ENCODE measurements around the gene RELA. TPM values are rescaled to one million over a fixed set of nuclear protein-coding genes. Genes with fewer than 3 reads are reported as not detected.
"Not testable (repeated sequence)": the region's sequence is repeated elsewhere in the genome, so short reads cannot be mapped to it uniquely, and the experiment has no call there.

RELA gene
- total RNA-seq, 1 experiment from 2014 or later = 83.0 TPM

DNA sequence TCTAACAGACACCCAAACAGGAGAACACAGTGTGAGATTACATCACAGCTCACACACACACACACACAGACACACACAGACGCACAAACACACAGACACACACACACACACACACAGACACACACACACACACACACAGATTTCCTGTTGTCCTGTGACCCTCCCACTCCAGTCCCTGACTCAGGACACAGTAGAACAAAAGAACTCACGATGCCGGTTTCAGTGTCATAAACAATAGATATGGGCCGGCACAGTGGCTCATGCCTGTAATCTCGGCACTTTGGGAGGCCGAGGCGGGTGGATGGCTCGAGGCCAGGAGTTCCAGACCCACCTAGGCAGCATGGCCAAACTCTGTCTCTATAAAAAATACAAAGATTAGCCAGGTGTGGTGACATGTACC, 35.5 kb upstream of the RELA start:
- Mint-ChIP-seq H3K4me3 (ENCODE audit: unreplicated experiment) (no peak overlapping the region), H3K4me1 (ENCODE audit: insufficient read depth, unreplicated experiment) (no peaks in the 10 kb centered on the region), H3K9me3 (ENCODE audit: unreplicated experiment) (no peaks in the 10 kb centered on the region), H3K27me3 (ENCODE audit: insufficient read depth, unreplicated experiment) (peaks cover 55% of the 10 kb centered on the region), H3K36me3 (ENCODE audit: insufficient read depth, unreplicated experiment) (no peaks in the 10 kb centered on the region), H3K27ac (ENCODE audit: low read depth, unreplicated experiment) (no peak overlapping the region)
- no TSS peak for BruUV-seq (replicated peaks)
- POLR2A ChIA-PET = no interaction called here
- TF ChIP-seq, protein P1, sequence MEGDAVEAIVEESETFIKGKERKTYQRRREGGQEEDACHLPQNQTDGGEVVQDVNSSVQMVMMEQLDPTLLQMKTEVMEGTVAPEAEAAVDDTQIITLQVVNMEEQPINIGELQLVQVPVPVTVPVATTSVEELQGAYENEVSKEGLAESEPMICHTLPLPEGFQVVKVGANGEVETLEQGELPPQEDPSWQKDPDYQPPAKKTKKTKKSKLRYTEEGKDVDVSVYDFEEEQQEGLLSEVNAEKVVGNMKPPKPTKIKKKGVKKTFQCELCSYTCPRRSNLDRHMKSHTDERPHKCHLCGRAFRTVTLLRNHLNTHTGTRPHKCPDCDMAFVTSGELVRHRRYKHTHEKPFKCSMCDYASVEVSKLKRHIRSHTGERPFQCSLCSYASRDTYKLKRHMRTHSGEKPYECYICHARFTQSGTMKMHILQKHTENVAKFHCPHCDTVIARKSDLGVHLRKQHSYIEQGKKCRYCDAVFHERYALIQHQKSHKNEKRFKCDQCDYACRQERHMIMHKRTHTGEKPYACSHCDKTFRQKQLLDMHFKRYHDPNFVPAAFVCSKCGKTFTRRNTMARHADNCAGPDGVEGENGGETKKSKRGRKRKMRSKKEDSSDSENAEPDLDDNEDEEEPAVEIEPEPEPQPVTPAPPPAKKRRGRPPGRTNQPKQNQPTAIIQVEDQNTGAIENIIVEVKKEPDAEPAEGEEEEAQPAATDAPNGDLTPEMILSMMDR (IDR thresholded peaks at IDR 0.05; ENCODE audit: unreplicated experiment) = no peak
- DNase-seq (ENCODE audit: unreplicated experiment) = no peak
- intact Hi-C loops (cut with micrococcal nuclease) = no loop called here
- CTCF ChIA-PET = no interaction called here

DNA sequence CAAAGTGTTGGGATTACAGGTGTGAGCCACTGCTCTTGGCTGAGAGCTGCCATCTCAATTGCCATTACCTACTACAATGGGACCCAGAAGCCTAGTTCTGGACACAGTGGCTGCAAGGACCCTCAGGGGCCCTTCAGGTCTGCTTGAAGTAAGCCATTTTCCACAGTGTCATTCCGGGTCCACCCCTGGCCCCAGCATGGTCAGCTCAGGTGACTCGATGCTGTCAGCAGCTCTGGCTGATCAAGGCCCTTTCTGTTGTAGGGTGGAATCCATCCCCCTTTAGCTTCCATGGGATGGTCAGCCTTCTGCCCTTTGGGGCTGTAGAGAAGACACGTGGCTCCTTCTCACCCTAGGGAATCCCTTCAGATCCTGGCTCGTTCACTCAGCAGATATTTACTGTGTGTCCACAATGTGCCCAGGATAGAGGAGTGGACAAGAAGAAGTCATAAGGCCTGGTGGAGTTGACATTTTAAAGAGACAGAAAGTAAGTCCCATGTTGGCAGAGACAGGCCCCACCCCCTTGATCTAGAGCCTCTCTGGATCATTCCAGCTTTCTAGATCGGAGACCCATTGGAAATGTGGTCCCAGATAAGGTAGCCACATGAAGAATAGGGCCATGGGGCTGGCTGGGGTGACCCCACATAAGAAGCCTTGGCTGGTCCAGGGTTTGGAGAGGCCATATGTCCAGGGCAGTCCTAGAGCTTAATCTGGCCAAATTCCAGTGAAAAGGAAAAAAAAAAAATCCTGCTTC, 34.3 kb upstream of the RELA start:
- Mint-ChIP-seq H3K4me1 (ENCODE audit: insufficient read depth, unreplicated experiment) (no peaks in the 10 kb centered on the region), H3K9me3 (ENCODE audit: unreplicated experiment) (no peaks in the 10 kb centered on the region), H3K36me3 (ENCODE audit: insufficient read depth, unreplicated experiment) (no peaks in the 10 kb centered on the region), H3K4me3 (ENCODE audit: unreplicated experiment) (no peak overlapping the region), H3K27me3 (ENCODE audit: insufficient read depth, unreplicated experiment) (peaks cover 43% of the 10 kb centered on the region), H3K27ac (ENCODE audit: low read depth, unreplicated experiment) (no peak overlapping the region)
- no peak for DNase-seq (ENCODE audit: unreplicated experiment)
- ChIA-PET POLR2A (interaction anchor here (0.6 kb wide), 1 partner anchor 15 kb away, joined by 3 read pairs; the partner anchor contains the start of gene KAT5), CTCF (interaction anchor here (0.6 to 1.2 kb wide), 5 partner anchors 9 to 1136 kb away, joined by 3 to 7 read pairs (median 4); partner anchors contain the start of gene KAT5)
- intact Hi-C loops (cut with micrococcal nuclease) = no loop called here
- TF ChIP-seq, protein P1 (IDR thresholded peaks at IDR 0.05; ENCODE audit: unreplicated experiment) = no peak
- no TSS peak for BruUV-seq (replicated peaks)

DNA sequence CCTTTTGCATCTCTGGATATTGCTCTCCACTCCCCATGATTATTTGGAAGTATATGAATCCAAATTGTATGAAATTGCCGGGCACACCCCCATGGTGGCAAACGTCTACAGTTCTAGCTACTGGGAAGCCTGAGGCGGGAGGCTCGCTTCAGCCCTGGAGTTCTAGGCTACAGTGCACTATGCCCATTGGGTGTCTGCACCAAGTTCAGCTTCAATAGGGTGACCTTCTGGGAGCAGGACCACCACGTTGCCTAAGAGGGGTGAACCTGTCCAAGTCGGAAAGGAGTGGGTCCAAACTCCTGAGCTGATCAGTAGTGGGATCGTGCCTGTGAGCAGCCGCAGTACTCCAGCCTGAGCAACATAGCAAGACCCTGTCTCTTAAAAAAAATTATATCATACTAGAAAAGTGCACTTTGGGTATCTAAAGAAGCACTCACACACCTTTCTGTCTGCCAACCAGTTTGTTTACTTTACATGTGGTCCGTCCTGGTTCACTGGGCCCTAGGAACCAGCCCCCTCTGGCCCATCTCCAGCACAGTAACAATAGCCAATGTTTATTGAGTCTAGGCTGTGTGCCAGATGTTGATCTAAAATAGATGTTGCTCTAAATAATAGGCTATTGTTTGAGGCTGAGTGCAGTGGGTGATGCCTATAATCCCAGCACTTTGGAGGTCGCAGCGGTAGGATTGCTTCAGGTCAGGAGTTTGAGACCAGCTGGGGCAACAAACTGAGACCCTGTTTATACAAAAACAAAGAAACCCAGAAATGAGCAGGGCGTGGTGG, 32.9 kb upstream of the RELA start:
- CTCF ChIA-PET = interaction anchor here (0.6 to 1.2 kb wide), 3 partner anchors 10 to 154 kb away, joined by 3 to 5 read pairs (median 4); no protein-coding TSS in a partner anchor
- BruUV-seq (replicated peaks) = no TSS peak
- POLR2A ChIA-PET = no interaction called here

DNA sequence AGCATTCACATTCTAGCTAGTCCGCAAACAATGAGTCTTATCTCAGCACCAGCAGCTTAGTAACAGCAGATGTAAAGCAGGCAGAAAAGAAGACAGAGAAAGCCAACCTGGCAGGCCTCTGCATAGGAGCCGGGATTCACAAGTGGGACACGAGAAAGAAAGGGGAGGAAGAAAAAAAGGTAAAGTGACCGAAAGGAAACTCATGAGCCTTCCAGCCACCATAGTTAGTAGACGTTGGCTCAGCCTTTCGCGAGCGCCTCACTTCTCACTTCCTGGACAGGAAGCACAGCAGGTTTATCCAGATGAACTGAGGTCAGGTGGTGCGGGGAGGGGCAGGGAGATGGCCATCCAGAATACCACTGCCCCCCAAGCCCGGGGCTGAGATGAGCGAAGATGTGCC, 29.7 kb upstream of the RELA start:
- BruUV-seq (replicated peaks) = no TSS peak
- no peaks in the 10 kb centered on the region for H3K4me1 Mint-ChIP-seq (ENCODE audit: insufficient read depth, unreplicated experiment)
- H3K4me3 Mint-ChIP-seq (ENCODE audit: unreplicated experiment) = no peak overlapping the region
- no peaks in the 10 kb centered on the region for H3K36me3 Mint-ChIP-seq (ENCODE audit: insufficient read depth, unreplicated experiment)
- H3K27me3 Mint-ChIP-seq (ENCODE audit: insufficient read depth, unreplicated experiment) = no peaks in the 10 kb centered on the region
- ChIA-PET POLR2A (no interaction called here), CTCF (no interaction called here)
- intact Hi-C loops (cut with micrococcal nuclease) = no loop called here
- H3K27ac Mint-ChIP-seq (ENCODE audit: low read depth, unreplicated experiment) = peak overlapping the region; percentile 69
- no peaks in the 10 kb centered on the region for H3K9me3 Mint-ChIP-seq (ENCODE audit: unreplicated experiment)
- DNase-seq (ENCODE audit: unreplicated experiment) = no peak
- TF ChIP-seq, protein P1 (IDR thresholded peaks at IDR 0.05; ENCODE audit: unreplicated experiment) = no peak

More for the DNA sequence above, 32.9 kb upstream of the RELA start:
- Mint-ChIP-seq H3K27me3 (ENCODE audit: insufficient read depth, unreplicated experiment) (peaks cover 30% of the 10 kb centered on the region), H3K4me1 (ENCODE audit: insufficient read depth, unreplicated experiment) (no peaks in the 10 kb centered on the region), H3K27ac (ENCODE audit: low read depth, unreplicated experiment) (no peak overlapping the region), H3K4me3 (ENCODE audit: unreplicated experiment) (no peak overlapping the region), H3K36me3 (ENCODE audit: insufficient read depth, unreplicated experiment) (no peaks in the 10 kb centered on the region), H3K9me3 (ENCODE audit: unreplicated experiment) (no peaks in the 10 kb centered on the region)
- DNase-seq (ENCODE audit: unreplicated experiment) = peak; percentile 61
- TF ChIP-seq, protein P1 (IDR thresholded peaks at IDR 0.05; ENCODE audit: unreplicated experiment) = no peak
- intact Hi-C loops (cut with micrococcal nuclease) = no loop called here

DNA sequence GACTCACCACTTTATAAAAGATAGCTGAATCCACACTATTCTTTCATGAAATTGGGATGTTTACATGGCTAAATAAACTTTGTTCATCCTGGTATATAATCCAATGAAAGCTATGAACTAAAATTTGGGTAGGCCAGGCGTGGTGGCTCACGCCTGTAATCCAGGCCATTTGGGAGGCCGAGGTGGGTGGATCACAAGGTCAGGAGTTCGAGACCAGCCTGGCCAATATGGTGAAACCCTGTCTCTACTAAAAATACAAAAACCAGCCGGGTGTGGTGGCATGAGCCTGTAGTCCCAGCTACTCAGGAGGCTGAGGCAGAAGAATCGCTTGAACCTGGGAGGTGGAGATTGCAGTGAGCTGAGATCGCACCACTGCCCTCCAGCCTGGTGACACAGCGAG, 29.1 kb upstream of the RELA start:
- H3K4me1 Mint-ChIP-seq (ENCODE audit: insufficient read depth, unreplicated experiment); H3K27me3 Mint-ChIP-seq (ENCODE audit: insufficient read depth, unreplicated experiment); CTCF ChIA-PET; intact Hi-C loops (cut with micrococcal nuclease); DNase-seq (ENCODE audit: unreplicated experiment); BruUV-seq (replicated peaks); H3K9me3 Mint-ChIP-seq (ENCODE audit: unreplicated experiment); POLR2A ChIA-PET; H3K36me3 Mint-ChIP-seq (ENCODE audit: insufficient read depth, unreplicated experiment); H3K4me3 Mint-ChIP-seq (ENCODE audit: unreplicated experiment): not testable (repeated sequence)
- peak overlapping the region; percentile 69 for H3K27ac Mint-ChIP-seq (ENCODE audit: low read depth, unreplicated experiment)

Measured in MCF 10A (cell line).